Limb (tissue), 2 donors: ENCODE results near the gene PAQR5.
"Not testable (repeated sequence)": the region's sequence is repeated elsewhere in the genome, so short reads cannot be mapped to it uniquely, and the experiment has no call there.

Experiments used
- DNase-seq, 2 donors: peaks; one replicate each; pipeline ENCODE4 v3.0.0-alpha.2; 2016; ENCODE audit errors: extremely low spot score in 2 of 2

Gene PAQR5

DNA sequence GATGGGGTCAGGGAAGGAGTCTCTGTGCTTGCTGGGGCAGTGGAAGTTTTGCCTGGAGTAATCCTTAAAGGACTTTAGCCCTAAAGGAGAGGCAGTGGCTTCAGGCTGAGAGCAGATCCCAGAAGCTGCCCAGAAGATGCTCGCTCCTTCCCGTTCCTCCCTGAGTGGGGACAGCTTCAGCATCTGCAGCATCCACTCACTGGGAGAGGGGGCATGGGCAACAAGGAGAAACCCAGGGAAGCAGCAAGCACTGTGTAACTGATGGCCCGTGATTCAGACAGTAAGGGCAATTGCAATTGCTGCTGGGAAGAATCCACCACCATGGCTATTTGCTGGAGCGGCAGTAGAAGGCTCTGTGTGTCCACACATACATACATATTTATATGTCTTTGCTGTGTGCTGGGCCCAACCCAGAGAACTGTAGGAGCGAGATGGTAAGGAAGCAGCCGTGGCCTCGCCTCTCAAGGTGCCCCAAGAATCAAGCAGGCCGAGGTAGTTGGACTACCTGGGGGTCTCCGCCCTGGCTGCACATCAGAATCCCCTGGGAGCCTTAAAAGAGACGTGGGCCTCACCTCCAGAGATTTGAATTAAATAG lies 5.8 kb upstream of the PAQR5 start:
- no peak for DNase-seq

DNA sequence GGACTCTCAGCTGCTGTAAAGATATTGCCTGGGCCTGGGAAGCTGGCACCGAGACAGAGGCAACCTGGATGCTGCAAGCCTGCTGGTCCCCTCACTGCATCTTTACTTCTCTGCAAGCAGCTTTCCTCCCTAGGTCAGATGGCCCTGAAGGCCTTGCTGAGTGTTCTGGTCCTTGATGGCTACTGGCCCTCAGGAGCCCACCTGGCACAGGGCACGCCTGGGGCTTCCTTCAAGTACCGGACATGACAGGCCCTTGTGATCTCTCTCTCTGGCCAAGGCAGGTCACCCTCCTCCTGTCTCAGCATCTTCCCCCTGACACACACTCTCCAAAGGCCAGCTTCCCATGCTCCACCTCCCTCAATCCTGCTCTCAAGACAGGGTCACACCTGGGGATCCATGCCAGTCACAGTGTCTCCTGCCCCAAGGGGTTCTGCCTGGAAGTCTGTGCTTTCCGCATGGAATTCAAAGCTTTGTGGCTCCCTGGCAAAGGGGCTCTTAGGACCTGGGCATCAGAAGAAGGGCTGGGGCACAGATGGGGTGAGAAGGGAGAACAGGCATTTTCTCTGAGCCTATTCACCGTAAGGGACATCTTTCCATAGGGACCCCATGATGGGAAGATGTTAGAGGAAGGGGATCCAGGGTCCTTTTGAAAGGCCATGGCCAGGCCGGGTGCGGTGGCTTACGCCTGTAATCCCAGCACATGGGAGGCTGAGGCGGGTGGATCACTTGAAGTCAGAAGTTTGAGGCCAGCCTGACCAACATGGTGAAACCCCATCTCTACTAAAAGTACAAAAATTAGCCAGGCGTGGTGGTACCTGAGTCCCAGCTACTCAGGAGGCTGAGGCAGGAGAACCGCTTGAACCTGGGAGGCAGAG lies 4.7 kb upstream of the PAQR5 start:
- DNase-seq = no peak

DNA sequence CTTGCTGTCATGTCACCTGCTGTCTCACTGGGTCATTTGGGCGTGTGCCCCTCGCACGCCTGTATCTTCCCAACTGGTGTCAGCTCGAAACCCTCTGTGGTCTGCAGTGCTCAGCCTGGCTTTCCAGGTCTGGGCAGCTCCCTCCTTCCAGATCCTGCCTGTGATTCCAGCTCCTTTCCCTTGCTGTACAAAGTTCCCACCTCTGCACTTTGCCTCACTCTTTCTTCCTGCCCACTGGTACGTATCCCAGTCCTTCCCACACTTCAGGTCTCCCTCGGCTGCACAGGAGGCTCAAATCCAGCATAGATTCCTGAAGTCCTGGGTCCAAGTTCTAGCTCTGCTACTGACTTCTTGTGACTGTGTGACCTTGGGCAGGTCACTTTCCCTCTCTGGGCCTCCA lies 2.1 kb upstream of the PAQR5 start:
- DNase-seq = no peak

GRCh38 chr15:69297642-69298353 lies 914 bp upstream of the PAQR5 start:
- no peak for DNase-seq

GRCh38 chr15:69298354-69298696 lies 387 bp upstream of the PAQR5 start:
- DNase-seq = no peak

DNA sequence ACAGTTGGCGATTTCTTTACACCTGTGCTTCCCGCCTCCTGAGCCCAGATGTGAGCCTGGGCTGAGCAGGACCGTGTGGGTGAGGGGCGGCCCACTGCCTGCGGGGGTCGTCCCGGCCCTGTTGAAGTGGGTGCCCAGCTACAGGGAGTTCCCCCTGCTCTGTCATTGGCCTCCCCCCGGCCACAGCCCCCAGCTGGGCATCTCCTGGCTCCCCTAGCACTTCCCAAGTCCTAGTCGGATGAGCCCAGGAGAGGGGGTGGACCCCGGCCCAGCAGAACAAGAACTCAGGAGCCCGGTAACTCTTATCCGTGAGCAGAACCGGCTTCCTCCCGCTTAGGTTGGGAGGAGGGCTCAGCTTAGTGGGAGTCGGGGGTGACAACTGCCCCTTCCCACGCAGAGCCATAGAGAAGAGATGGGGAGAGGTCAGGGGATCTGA lies 757 bp downstream of the PAQR5 start:
- DNase-seq = no peak

- no peak for DNase-seq
Observed at GRCh38 chr15:69299943-69300588, 1.4 kb downstream of the PAQR5 start.

GRCh38 chr15:69301101-69301500 lies 2.4 kb downstream of the PAQR5 start:
- not testable (repeated sequence) for DNase-seq

GRCh38 chr15:69302087-69302486 lies 3.4 kb downstream of the PAQR5 start:
- DNase-seq = not testable (repeated sequence)

GRCh38 chr15:69302929-69303328 lies 4.2 kb downstream of the PAQR5 start:
- DNase-seq = no peak

DNA sequence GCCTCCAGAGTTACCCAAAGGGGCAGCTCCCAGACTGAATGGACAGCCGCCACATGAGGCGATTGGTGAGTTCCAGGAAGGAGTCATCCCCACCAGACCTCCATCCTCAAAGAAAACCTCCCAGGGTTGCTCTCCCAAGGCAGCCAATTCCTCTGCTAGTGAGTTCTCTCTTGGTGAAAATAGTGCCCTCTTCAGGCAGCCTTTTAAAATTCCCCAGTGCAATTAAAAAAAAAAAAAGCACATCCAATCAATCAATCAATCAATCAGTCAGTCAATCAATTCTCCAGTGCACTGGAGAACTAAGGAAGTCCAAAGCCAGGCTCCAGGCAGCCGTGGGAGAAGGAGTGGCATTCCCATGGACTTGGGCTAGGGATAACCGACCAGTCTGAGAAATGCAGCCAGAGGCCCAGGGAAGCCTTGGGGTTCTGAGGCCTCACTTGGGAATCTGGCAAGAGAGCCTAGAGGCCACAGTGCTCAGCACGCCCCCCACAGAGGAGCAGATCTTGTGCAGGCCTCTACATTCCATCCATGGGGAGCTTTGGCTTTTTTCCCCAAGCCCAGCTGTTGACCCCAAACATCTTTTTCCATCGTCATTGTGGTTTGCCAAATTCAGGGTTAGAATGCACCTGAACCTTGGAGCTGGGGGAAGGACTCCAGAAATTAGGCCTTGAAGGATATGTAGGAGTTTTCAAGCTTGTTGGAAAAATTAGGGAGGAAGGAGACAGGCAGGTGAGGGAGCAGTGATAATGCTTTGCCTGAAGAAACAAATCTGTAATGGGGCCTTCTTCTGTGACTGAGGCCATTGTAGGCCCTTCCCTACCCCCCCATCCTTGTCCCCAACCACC lies 4.8 kb downstream of the PAQR5 start:
- DNase-seq = no peak

DNA sequence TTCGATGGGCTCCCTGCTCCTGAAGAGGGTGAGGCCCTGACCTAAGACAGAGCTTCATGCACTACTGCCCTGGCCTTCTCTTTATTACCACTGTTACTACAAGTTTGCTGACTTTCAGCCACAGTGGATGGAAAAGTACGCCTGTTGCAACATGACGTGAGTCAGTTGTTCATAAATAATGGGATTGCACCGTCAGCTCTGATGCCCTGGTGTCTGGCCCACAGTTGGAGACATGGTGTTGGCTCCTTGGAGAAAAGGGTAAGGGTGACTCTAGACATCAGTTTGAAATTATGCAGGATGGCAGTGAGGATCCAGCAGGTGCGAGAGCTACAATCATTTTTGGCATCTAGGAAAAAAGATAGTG lies 5.5 kb downstream of the PAQR5 start:
- DNase-seq = no peak

DNA sequence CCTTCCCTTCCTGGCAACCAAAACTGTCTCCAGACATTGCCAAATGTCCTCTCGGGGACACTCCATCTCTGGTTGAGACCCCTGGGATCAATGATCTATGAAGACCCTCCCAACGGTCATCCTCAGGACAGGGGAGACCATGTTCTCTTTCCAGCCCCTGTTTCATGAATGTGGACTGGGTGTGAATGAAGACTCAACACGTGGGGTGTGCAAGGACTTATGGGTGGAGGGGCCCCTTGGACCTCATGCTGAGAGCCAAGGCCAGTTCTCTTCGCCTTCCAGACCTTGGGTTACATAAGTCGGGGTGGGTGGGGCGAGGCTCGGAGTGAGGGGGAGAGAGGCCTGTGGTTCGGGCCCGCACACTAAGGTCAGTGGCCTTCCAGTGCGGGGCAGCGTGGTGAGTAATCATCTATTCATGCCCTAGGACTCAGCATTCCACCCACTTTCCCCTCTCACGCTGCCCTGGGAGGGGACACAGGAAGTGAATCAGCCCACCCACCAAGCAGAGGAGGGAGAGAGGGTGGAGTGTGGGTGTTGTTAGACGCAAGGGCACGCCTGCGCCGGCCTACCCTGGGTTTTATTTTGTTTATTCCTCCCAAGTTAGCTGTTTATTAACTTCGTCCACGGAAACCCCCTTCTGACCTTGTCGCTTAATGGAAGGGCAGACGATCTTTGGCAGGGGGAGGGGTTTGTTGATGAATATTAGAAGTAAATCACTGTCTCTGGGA lies 6.7 kb downstream of the PAQR5 start:
- DNase-seq = no peak

DNA sequence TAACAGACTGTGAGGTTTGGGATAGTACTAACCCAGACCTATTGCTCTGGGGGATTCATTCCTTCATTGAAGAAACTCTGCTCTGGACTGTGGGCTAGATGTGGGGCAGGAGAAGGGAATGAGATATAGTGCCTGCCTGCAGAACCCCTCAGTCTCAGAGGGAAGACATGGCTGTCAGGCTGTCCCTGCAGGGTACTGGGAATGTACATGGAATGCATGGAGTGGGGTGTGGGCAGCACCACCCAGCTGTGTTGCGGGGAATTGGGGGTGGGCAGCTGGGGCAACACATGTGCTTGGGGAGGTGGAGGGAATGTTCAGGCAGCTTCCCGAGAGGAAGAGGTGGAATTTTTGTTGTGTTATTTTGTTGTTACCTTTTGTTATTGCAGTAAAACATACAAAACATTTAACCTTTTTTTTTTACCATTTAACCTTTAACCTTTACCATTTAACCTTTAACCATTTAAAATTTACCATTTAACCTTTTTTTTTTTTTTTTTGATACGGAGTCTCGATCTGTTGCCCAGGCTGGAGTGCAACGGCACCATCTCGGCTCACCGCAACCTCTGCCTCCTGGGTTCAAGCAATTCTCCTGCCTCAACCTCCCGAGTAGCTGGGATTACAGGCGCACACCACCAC lies 7.3 kb downstream of the PAQR5 start:
- no peak for DNase-seq

DNA sequence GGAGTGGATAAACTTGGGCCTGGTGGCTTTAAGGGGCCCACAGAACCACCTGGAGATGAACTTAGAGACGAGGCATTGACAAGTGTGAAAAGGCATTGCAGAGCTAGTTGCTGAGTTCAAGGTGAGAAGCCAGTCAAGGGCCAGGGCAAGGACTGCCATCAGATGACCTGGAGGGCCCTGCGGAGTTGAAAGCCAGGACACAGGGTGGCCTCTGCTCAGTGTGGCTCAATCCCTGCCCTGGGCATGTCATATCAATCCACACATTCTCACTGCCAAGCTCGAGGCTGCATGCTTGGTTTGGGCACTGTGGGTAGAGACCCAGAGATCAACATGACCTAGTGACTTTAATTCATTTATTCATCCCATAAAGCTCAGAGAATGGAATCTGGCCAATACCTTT lies 9.2 kb downstream of the PAQR5 start:
- no peak for DNase-seq

DNA sequence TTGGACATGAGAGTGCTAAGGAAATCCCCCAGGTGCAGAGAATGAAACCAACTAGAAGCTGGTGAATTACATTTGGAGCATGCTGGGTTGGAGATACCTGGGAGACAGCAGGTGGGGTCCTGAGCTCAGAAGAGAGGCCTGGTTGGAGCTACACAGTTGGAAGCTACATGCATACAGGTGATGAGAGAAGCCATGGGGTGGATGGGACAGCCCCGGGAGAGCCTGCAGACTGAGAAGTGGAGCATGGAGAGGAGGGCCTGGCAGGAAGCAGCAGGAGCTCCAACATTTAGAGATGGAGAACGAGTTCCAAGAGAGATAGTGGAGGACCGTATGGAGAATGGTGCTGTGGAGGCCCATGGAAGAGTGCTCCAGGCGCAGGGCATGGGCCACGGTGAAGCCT lies 10.2 kb downstream of the PAQR5 start:
- DNase-seq = no peak

DNA sequence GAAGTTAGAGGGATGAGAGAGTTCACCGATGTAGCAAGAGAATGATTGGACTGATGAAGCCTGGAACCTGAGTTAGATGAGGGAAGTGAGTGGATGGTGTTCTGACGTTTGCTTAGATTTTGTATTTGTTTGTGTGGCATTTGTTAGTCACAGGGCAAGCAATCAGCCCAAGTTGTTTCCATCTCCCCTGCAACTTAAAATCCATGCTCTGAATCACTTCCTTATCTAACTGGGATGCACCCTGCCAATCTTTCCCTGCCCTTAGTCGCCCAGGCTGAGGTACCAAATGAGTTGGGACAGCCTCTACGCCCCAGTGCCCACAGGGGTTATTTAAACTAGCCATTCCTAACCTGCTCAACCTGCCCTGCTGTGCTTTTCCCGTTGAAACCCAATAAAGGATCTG lies 12.6 kb downstream of the PAQR5 start:
- DNase-seq = no peak

- DNase-seq = no peak
Observed at GRCh38 chr15:69313432-69314000, 14.8 kb downstream of the PAQR5 start.

GRCh38 chr15:69314131-69314530 lies 15.4 kb downstream of the PAQR5 start:
- no peak for DNase-seq

- no peak for DNase-seq
Observed at GRCh38 chr15:69314736-69315135, 16.0 kb downstream of the PAQR5 start.
